ENCODE data around the gene ADPRHL1.

DNA sequence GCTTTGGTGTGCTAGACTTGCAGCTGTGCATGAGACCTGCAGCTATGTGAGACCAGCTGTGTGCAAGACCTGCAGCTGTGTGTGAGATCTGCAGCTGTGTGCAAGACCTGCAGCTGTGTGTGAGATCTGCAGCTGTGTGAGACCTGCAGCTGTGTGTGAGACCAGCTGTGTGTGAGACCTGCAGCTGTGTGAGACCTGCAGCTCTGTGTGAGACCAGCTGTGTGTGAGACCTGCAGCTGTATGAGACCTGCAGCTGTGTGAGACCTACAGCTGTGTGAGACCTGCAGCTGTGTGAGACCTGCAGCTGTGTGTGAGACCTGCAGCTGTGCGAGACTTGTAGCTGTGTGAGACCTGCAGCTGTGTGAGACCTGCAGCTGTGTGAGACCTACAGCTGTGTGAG lies 43.9 kb upstream of the ADPRHL1 start:
- TF ChIP-seq, protein P1, sequence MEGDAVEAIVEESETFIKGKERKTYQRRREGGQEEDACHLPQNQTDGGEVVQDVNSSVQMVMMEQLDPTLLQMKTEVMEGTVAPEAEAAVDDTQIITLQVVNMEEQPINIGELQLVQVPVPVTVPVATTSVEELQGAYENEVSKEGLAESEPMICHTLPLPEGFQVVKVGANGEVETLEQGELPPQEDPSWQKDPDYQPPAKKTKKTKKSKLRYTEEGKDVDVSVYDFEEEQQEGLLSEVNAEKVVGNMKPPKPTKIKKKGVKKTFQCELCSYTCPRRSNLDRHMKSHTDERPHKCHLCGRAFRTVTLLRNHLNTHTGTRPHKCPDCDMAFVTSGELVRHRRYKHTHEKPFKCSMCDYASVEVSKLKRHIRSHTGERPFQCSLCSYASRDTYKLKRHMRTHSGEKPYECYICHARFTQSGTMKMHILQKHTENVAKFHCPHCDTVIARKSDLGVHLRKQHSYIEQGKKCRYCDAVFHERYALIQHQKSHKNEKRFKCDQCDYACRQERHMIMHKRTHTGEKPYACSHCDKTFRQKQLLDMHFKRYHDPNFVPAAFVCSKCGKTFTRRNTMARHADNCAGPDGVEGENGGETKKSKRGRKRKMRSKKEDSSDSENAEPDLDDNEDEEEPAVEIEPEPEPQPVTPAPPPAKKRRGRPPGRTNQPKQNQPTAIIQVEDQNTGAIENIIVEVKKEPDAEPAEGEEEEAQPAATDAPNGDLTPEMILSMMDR (conservative IDR thresholded peaks at IDR 0.05; ENCODE audit: low read depth, low read length), result no peak
- no peak for TF ChIP-seq EZH2 (IDR thresholded peaks at IDR 0.05; ENCODE audit: borderline replicate concordance, low read depth, low read length, poor library complexity, severe bottlenecking)
